GM23248 (cell line): ENCODE data around the gene FOXN3.

Experiments used
- EZH2 ChIP-seq: fragments of 200-600 bp; sonication (generic); IDR thresholded peaks from 2 replicates; pipeline ENCODE4 v1.6.1; 2018; ENCODE audit warnings: antibody characterized with exemption, mild to moderate bottlenecking; ENCODE audit not compliant: insufficient read depth, poor library complexity, severe bottlenecking
- EZH2phosphoT487 ChIP-seq: fragments of 200-600 bp; sonication (generic); IDR thresholded peaks from 2 replicates; pipeline ENCODE4 v1.6.1; 2018; ENCODE audit warnings: antibody characterized with exemption, moderate library complexity, mild to moderate bottlenecking, low read depth; ENCODE audit not compliant: insufficient read depth

- TF ChIP-seq EZH2: no peak
- no peak for TF ChIP-seq EZH2phosphoT487
Observed at GRCh38 chr14:89112720-89113119, 304.3 kb downstream of the FOXN3 start.
